ENCODE results near the gene DPF3.

- TF ChIP-seq CTCF (IDR thresholded peaks at IDR 0.05 in 4 of 5, conservative IDR thresholded peaks at IDR 0.05 in 1 of 5): no peak
- TF ChIP-seq POLR2A (IDR thresholded peaks at IDR 0.05): no peak
Observed at GRCh38 chr14:72614891-72615415, 278.9 kb downstream of the DPF3 start.

All from gastrocnemius medialis (tissue), 4 donors.